Stimulated activated CD4-positive, alpha-beta T cell treated with anti-CD3 and anti-CD28 coated beads, Interleukin-12 subunit alpha, Interleukin-12 subunit beta, amount 100 ng/mL, for 48 hours (primary cell): ENCODE measurements around the gene OR52N2.

ENCODE experiments used
- DNase-seq, 3 donors: peaks; one replicate each; pipeline ENCODE4 v3.0.0-alpha.2; 2020; ENCODE audit warnings: low read depth in 2 of 3, low spot score in 1 of 3

OR52N2 gene

DNA sequence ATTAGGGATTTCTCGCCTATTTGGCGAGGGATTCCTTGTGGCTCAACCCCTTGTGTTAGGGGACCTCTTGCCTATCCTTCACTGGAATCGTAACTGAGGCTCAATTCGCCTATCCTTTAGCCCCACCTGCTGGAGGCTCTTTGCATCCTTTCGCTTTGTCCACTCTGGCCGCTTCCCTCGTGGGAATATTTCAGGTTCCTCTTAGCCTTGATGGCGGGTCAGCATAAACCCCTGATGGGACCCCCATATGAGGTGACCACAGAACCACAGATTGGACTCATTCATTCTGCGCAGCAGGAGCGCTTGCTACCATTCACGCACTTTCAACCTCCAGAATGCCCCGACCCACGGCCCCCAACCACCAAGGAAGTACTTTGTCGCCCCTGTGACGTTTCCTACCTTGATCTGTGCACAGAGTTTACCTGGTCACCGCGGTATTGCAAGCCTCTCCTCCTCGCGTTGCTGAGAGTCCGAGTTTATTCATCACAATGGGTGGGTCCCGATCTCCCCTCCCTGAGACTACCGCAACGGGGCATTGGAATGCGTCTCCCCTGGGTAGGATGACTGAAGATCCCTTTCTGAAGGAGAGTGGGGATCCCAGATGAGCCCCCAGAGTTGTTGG is at the start of gene OR52N2:
Gene OR52N2 (plus strand): TSS at position 425 of the 622 bp plus-strand sequence. CDS start 11,412 bp downstream, outside the sequence.
- peak; percentile 34 to 74 (median 53) for DNase-seq

DNA sequence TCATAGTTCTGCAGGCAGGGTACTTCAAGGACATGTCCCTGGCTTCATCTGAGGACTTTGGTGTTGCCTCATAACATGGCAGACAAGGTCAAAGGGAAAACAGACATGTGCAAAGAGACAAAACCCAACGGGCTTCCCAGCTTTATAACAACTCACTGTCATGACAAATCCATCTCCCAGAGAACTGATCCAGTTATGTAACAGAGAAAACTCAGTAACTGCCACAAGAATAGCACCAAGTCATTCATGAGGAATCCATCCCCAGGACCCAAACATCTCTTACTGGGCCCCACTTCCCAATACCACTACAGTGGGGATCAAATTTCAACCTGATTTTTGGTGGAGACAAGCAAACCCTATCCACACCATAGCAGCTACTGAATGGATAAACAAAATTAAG is 41.7 kb upstream of the OR52N2 start:
- no peak for DNase-seq

DNA sequence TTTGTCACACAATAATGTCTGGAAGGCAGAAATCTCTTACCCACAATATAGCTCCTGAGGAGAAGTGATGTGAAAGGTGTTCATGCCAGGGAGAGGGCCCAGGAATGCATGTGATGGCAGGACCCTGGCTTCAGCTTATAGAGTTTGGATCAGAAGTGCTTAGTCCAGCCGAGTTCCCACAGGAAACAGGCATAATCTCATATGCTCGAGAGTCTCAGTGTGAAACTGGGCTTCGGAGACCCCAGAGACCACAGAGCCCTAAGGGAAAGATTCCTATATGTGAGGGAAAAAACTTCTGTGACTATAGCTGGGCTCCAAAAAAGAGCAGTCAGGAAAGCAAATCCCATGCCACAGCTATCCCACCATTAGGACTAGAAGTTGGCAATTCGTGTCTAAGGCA is 25.5 kb upstream of the OR52N2 start, which contains the start of gene OR52N5:
Gene OR52N5 (minus strand): TSS at position 101 of the 400 bp plus-strand sequence. CDS start 4,721 bp downstream, outside the sequence.
- no peak for DNase-seq

DNA sequence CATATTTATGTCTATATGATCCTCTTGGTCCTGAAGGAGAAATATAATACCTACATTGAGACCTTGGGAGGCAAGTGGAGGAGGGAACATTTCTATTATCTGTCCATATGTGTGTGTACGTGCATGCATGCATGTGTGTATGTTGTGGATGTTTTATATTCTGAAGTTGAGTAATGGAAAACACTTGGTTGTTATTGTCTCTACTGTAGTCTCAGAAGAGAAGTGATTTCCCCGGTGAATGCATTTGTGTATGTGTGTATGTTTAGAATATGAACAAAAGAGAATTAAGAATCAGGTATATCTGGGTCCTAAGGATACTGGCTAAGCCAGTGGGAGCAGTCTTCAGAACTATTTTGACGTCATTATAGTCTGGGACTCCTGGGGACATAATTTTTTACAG is 17.6 kb upstream of the OR52N2 start, which contains the start of gene OR52N1:
Gene OR52N1 (minus strand): TSS at position 101 of the 400 bp plus-strand sequence. CDS start 2,449 bp downstream, outside the sequence.
- DNase-seq = no peak

DNA sequence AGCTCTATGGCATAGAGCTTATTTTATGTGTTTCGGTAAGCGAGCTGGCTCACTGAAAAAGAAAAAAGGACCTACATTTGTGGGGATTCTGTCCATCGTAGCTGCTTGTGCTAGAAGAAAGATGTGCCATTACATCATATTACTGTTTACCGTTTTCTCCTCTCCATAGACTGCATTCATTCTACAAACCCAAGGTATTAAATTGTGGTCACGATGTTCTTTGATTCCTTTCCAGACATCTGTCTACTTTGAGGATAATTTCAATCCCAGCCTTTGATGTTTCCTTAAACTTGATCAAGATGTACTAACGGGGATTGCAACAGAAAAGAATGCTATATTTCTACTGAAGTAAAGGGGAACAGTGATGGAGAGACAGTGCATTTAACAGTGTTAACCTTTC is 12.2 kb upstream of the OR52N2 start:
- DNase-seq = no peak

DNA sequence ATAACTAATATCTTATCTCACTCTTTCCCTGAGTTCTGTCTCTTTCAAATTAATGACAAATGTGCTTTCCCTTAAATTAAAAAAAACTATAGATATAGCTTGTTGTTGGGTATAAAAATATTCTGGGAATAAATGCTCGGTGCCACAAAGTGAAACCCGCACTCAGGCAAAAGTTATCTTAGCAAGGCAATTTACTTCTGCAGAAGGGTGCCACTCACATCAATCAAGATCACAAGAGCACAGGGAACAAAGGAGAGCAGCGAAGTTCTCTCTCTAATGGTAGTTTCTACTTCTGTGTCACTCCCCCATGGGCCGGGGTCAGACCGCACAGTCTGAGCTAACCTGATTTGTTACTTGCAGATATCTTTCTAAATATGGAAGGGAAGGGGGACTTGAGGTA is 4.7 kb upstream of the OR52N2 start:
- DNase-seq = no peak

DNA sequence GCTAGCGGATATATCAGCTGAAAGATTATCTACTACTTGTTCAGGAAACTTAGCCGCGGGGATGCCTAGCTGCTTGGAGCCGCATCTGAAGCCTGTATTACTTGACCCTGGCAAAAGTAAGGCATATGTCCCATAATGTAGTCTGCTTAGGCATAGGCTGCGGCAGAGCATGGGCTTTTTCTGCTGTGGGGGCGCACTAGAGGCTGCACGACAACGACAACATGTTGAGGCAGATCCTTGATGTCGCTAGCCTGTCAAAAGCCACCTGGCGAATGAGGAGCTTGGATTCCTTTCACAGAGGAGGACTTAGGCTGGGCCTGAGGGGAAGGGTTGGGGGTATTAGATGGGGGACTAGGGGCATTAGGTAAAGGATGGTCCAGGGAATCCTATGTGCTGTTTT is 1.1 kb upstream of the OR52N2 start:
- DNase-seq = no peak

DNA sequence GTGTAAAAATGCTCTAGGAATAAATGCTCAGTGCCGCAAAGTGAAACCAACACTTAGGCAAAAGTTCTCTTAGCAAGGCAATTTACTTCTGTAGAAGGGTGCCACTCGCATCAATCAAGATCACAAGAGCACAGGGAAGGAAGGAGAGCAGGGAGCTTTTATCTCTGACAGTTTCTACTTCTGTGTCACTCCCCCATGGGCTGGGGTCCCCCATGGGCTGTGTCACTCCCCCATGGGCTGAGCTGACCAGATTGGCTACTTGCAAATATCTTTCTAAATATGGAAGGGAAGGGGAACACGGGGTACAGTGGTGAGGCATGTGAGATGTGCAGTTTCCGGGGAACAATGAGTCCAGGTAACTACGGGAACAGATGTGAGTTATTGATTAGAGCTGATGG is 397 bp downstream of the OR52N2 start:
- DNase-seq = no peak

DNA sequence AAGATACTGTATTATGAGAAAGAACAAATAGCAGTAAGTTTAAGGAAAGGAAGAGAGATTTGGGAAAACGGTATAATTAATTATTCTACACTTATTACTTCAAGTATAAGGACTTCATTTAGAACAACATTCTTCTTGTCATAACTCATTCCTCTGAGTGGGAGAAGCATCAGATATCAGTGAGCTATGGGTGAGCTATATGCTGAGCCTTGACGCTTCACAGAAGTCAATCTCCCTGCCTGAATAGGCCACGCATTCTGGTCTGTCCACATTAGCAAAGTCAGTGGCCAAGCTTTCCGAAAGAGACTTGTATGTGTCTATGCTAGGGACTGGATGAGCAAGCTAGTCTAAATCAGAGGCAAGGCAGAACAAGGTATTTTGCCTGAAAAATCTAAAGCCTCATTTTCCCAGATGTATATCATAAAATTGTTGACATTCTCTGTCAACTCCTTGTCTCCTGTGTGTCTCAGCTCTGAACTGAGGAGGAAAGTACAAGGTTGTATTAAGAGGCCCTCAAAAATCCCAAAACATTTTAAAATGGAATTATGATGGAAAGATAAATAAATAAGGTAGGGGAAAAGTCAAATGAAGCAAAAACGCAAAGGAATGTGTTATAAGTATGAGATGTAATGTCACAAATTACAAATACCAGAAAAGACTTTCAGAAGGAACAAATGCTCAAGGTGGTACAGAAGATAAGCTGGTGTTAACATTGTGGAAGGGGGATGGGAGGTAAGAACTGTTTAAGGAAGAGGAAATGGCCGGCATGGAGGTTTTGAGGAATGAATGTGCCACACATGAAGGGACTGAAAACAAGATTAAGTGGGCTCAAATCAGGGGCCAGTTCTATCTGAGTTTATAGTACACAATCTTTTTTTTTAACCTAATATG is 1.4 kb downstream of the OR52N2 start:
- DNase-seq = no peak

DNA sequence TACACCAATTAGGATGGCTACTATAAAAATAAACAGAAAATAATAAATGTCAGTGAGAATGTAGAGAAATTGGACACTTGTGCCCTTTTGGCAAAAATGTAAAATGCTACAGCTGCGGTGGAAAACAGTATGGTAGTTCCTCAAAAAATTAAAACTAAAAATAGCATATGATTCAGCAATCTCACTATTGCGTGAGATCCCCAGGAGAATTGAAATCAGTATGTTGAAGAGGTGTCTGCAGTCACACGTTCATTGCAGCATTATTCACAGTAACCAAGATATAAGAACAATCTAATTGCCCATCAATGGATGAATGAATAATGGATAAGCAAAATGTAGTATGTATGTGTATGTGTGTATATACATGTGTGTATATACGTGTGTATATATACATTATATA is 6.8 kb downstream of the OR52N2 start:
- DNase-seq = no peak

DNA sequence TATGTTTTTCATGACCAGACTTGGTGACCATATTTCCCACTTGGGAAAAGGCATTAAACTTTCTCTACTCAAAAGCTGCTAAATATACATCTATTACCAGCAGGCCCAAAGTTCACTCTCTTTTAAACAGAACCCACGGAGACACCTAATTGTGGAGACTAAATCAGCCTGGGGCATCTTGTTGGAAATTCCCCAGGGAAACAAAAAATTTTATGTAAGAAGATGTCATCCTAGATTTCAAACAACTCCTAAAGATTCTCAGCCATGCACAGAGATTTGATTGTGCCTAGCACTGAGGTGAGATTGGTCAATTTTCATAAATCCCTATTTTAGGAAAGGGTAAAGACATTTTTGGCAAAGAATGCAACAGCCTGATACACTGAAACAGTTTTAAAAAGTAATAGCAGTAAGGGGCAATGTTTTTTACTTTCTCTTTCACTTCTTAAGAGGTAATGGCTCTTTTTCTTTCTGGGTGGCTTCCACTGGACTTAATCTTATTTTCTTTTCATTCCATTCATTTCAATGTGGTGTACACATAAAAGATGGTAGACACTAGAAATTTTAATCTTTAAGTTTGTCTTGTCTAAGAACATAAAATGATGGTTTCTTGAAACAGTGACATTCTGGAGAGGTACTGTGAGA is 9.6 kb downstream of the OR52N2 start:
- DNase-seq = no peak

DNA sequence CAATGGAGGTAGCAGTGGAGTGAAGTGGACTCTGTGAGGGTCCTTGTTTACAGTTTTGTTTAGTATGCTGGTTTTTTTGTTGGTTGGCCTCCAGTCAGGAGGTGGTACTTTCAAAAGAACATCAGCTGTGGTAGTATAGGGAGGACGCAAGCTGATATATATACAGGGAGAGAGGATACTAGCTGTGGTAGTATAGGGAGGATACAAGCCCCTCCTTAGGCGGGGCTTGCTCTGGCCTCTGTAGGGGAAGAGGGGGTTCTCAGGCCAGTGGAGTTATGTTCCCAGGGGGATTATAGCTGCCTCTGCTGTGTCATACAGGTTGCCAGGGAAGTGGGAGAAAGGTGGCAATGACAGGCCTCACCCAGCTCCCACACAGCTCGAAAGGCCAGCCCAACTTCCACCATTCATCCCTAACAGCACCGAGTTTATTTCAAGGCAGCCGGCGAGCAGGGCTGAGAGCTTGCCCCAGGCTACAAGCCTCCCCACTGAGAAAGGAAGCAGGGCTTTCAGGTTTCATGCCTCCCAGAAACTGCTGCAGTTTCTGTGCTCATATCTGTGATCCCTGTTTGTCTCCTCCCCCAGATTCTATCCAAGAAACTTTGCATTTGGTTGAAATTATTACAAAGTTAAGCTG is 22.6 kb downstream of the OR52N2 start:
- no peak for DNase-seq

DNA sequence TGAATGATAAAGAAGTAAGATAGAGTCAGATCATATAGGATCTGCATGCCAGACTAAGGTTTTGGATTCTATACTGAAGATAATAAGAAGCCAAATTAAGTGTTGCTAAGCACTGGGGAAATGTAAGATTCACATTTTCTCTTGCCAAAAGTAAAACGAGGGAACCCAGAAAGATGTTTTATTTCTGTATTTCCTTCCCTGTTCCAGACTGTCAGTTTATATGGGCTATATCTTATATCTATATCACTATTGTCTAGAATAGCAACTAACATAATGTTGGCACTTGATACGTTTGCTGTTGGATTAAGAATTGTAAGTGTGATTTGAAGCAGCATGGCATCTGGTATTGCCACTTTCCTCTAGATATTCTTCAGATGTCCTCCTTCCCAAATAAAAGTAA is 24.7 kb downstream of the OR52N2 start:
- DNase-seq = no peak

DNA sequence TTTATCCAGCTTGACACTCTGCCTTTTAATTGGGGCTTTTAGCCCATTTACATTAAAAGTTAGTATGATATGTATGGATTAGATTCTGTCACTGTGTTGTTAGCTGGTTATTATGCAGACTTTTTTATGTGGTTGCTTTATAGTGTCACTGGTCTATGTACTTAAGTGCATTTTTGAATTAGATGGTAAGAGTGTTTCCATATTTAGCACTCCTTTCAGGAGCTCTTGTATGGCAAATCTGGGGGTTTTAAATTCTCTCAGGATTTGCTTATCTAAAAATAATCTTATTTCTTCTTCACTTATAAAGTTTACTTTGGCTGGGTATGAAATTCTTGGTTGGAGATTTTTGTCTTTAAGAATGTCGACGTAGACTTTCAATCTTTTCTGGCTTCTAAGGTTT is 29.0 kb downstream of the OR52N2 start:
- DNase-seq = no peak

DNA sequence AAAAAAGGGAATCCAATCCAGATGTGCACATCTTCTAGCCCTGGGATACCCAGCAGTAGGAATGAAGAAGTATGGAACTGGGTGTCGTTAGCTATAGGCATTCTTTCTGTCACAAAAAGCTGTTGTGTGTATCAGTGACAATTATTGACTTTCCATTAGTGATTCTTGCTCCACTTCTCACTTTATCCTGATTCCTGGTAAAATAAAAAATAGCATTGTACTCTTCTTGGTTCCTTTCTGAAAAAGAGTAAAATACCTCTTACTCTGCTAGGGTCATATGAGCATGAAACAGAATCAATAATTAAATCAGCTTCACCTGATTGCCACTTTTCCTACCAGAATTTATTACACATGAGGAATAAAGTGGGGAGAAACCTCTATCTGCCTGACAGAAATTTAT is 33.1 kb downstream of the OR52N2 start, which contains the start of gene OR52E6:
Gene OR52E6 (minus strand): TSS at position 101 of the 400 bp plus-strand sequence. CDS start 0 bp downstream, at position 101.
- no peak for DNase-seq

DNA sequence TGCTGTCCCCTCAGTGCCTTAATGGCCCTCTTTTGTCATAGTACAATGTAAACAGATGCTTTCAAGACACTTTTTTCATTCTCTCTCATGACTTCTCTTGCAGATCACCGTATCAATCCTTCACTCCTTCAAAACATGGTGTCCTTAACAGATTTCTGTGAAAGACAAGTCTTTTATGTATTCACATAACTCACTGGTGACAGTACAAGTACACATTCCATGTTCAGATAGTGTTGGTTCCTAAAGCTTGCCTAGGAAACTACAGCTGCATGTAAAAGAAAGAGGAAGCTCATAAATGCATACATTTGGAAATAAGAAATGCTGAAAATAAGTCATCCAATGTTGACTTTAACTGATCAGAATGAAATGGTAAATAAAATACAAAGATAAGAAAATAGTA is 38.0 kb downstream of the OR52N2 start:
- no peak for DNase-seq

DNA sequence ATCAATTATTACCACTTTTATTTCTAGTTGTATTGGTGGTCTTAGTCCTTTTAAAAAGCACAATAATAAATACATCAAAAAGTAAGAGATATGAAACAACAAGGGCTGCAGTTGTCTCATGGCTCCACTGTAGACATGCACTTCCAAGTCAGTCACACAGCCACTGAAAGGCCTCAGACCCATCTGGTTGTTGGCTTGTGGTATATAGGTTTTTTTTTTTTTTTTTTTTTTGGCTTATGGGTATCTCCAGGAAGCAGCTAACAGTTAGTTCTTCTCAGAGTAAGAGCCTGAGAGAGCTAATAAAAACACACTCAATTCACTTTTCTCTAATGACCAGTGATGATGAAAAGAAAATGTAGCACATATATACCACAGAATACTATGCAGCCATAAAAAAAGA is 39.0 kb downstream of the OR52N2 start:
- no peak for DNase-seq

DNA sequence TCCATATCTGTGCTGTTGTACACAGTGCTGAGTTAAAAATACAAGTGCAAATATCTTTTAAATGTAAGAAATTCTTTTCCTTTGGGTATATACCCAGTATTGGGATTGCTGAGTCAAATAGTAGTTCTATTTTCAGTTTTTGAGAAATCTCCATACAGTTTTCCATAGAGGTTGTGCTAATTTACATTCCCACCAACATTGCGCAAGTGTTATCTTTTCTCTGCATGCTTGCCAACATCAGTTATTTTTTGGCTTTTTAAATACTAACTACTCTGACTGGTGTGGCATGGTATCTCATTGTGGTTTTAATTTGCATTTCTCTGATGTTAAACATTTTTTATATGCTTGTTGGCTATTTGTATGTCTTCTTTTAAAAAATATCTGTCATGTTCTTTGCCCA is 42.3 kb downstream of the OR52N2 start:
- DNase-seq = no peak

DNA sequence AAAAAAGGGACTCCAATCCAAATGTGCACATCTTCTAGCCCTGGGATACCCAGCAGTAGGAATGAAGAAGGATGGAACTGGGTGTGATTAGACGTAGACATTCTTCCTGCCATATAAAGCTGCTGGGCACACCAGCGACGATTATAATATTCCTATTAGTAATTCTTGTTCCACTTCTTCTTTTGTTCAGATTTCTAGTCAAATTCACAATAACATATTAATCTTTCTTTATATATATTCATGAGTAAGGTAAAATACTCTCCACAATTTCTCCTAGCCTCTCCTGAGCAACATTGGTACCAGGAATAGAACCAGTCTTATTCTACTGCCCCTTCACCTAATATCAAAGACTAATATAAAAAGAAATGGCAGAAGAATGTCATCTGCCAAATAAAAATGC is 48.9 kb downstream of the OR52N2 start, which contains the start of gene OR52E8:
Gene OR52E8 (minus strand): TSS at position 101 of the 400 bp plus-strand sequence. CDS start 0 bp downstream, at position 101.
- no peak for DNase-seq

DNA sequence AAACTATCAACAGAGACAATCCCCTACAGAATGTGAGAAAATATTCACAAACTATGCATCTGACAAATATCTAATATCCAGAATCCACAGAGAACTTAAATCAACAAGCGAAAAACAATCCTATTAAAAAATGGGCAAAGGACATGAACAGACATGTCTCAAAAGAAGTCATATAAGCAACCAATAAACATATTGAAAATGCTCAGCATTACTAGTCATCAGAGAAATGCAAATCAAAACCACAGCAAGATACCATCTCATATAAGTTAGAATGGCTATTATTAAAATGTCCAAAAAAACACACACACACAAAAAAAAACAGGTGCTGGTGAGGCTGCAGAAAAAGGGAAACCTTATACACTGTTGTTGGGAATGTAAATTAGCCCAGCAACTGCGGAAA is 57.1 kb downstream of the OR52N2 start:
- no peak for DNase-seq
